WERI-Rb-1 (cell line): ENCODE measurements around the gene SAXO1.
A peak's percentile ranks its signal among the peaks of the same experiment; 100 is the strongest.
"Not testable (repeated sequence)": the region's sequence is repeated elsewhere in the genome, so short reads cannot be mapped to it uniquely, and the experiment has no call there.

ENCODE experiments used
- DNase-seq: peaks from one replicate; pipeline ENCODE4 v3.0.0-alpha.2; 2020
- H3K27ac ChIP-seq: fragments of 250-450 bp; sonication (Bioruptor Pico); 2 replicates; pipeline ENCODE4 v1.5.1; 2020; ENCODE audit warnings: mild to moderate bottlenecking, moderate library complexity
- H3K27me3 ChIP-seq: fragments of 250-450 bp; sonication (Bioruptor Pico); 2 replicates; pipeline ENCODE4 v1.5.1; 2021; ENCODE audit warnings: mild to moderate bottlenecking, low read depth, moderate library complexity; ENCODE audit not compliant: insufficient read depth, severe bottlenecking
- H3K36me3 ChIP-seq: fragments of 250-450 bp; sonication (Bioruptor Pico); 2 replicates; pipeline ENCODE4 v1.5.1; 2020; ENCODE audit warnings: mild to moderate bottlenecking, moderate library complexity
- H3K4me3 ChIP-seq: 2 replicates; pipeline ENCODE4 v1.5.1; 2011; ENCODE audit warnings: low read depth, mild to moderate bottlenecking, control low read depth, low read length
- H3K9me3 ChIP-seq: fragments of 250-450 bp; sonication (Bioruptor Pico); 2 replicates; pipeline ENCODE4 v1.5.1; 2021; ENCODE audit warnings: mild to moderate bottlenecking, moderate library complexity; ENCODE audit not compliant: severe bottlenecking
- CTCF ChIP-seq: IDR thresholded peaks from 2 replicates; pipeline ENCODE4 v1.5.1; 2011; ENCODE audit warnings: low read depth, mild to moderate bottlenecking, control low read depth, inconsistent platforms, low read length

Gene SAXO1

GRCh38 chr9:18997151-18997550, 35.9 kb downstream of the SAXO1 start:
- no peak for DNase-seq
- Histone ChIP-seq H3K27me3 (no peaks in the 10 kb centered on the region), H3K9me3 (no peaks in the 10 kb centered on the region), H3K36me3 (no peaks in the 10 kb centered on the region), H3K27ac (no peak overlapping the region), H3K4me3 (no peak overlapping the region)
- TF ChIP-seq CTCF, result no peak

- H3K27ac ChIP-seq, result no peak overlapping the region
- no peak for DNase-seq
- H3K27me3 ChIP-seq, result no peaks in the 10 kb centered on the region
- H3K9me3 ChIP-seq, result no peaks in the 10 kb centered on the region
- no peak overlapping the region for H3K4me3 ChIP-seq
- no peaks in the 10 kb centered on the region for H3K36me3 ChIP-seq
- no peak for TF ChIP-seq CTCF
Measured at GRCh38 chr9:18996211-18996610, 36.8 kb downstream of the SAXO1 start.

GRCh38 chr9:18994263-18994916, 38.6 kb downstream of the SAXO1 start:
- peak; percentile 16 for DNase-seq
- H3K27me3 ChIP-seq, result no peaks in the 10 kb centered on the region
- no peaks in the 10 kb centered on the region for H3K36me3 ChIP-seq
- no peak overlapping the region for H3K27ac ChIP-seq
- no peaks in the 10 kb centered on the region for H3K9me3 ChIP-seq
- no peak overlapping the region for H3K4me3 ChIP-seq
- no peak for TF ChIP-seq CTCF

GRCh38 chr9:18991197-18991596, 41.8 kb downstream of the SAXO1 start:
- not testable (repeated sequence) for H3K36me3 ChIP-seq, DNase-seq, H3K9me3 ChIP-seq, H3K27me3 ChIP-seq, H3K4me3 ChIP-seq, H3K27ac ChIP-seq

GRCh38 chr9:18990494-18990893, 42.5 kb downstream of the SAXO1 start:
- Histone ChIP-seq H3K9me3 (no peaks in the 10 kb centered on the region), H3K27me3 (no peaks in the 10 kb centered on the region), H3K4me3 (no peak overlapping the region), H3K27ac (no peak overlapping the region), H3K36me3 (no peaks in the 10 kb centered on the region)
- no peak for TF ChIP-seq CTCF
- no peak for DNase-seq

GRCh38 chr9:18989865-18990264, 43.1 kb downstream of the SAXO1 start:
- no peak overlapping the region for H3K27ac ChIP-seq

More at GRCh38 chr9:18989865-18990264, 43.1 kb downstream of the SAXO1 start:
- Histone ChIP-seq H3K9me3 (no peaks in the 10 kb centered on the region), H3K27me3 (no peaks in the 10 kb centered on the region), H3K36me3 (no peaks in the 10 kb centered on the region), H3K4me3 (no peak overlapping the region)
- DNase-seq, result no peak
- no peak for TF ChIP-seq CTCF
